Fibroblast of lung (primary cell): ENCODE results near the gene CSRNP3. TPM values are rescaled to one million over a fixed set of nuclear protein-coding genes. Genes with fewer than 3 reads are reported as not detected.

Experiments
- DNase-seq, 2 donors: peaks; one replicate each; pipeline versions ENCODE4 v3.0.0 to v3.0.0-alpha.2; 2010; ENCODE audit warnings: low read depth in 2 of 2
- H2AFZ ChIP-seq: 2 replicates; pipeline ENCODE4 v1.5.1; 2012; ENCODE audit warnings: low read length, control low read depth, inconsistent platforms
- H3K27ac ChIP-seq: 2 replicates; pipeline ENCODE4 v1.5.1; 2011; ENCODE audit warnings: low read length, control low read depth; ENCODE audit not compliant: insufficient read depth
- H3K27me3 ChIP-seq: 2 replicates; pipeline ENCODE4 v1.5.1; 2011; ENCODE audit warnings: mild to moderate bottlenecking, low read length; ENCODE audit not compliant: control insufficient read depth, insufficient read depth
- H3K36me3 ChIP-seq: 2 replicates; pipeline ENCODE4 v1.5.1; 2011; ENCODE audit warnings: low read length; ENCODE audit not compliant: control insufficient read depth, insufficient read depth
- H3K4me1 ChIP-seq: 2 replicates; pipeline ENCODE4 v1.5.1; 2011; ENCODE audit warnings: low read length; ENCODE audit not compliant: control insufficient read depth, insufficient read depth; ENCODE audit errors: extremely low read depth
- H3K4me2 ChIP-seq: 2 replicates; pipeline ENCODE4 v1.5.1; 2011; ENCODE audit warnings: low read length, control low read depth; ENCODE audit not compliant: insufficient read depth; ENCODE audit errors: extremely low read depth
- H3K4me3 ChIP-seq, 4 experiments: fragments of 200-600 bp in 1 of 4; sonication (generic) in 1 of 4; replicated peaks in 1 of 4; 2 replicates each; pipeline ENCODE4 v1.5.1; 2011 to 2016; ENCODE audit warnings: low read length in 4 of 4, low read depth in 3 of 4, mild to moderate bottlenecking in 3 of 4, control low read depth in 2 of 4, inconsistent platforms in 1 of 4, mixed read lengths in 1 of 4; ENCODE audit not compliant: insufficient read depth in 1 of 4; ENCODE audit errors: control extremely low read depth in 1 of 4
- H3K79me2 ChIP-seq: 2 replicates; pipeline ENCODE4 v1.5.1; 2012; ENCODE audit warnings: mild to moderate bottlenecking, low read length, inconsistent platforms; ENCODE audit not compliant: control insufficient read depth, insufficient read depth
- H3K9ac ChIP-seq: 2 replicates; pipeline ENCODE4 v1.5.1; 2011; ENCODE audit warnings: mild to moderate bottlenecking, low read length, control low read depth; ENCODE audit not compliant: insufficient read depth
- H3K9me3 ChIP-seq: 2 replicates; pipeline ENCODE4 v1.5.1; 2012; ENCODE audit warnings: low read depth, low read length; ENCODE audit not compliant: control insufficient read depth, insufficient read depth
- H4K20me1 ChIP-seq: 2 replicates; pipeline ENCODE4 v1.5.1; 2011; ENCODE audit warnings: low read length; ENCODE audit not compliant: control insufficient read depth, insufficient read depth; ENCODE audit errors: extremely low read depth
- CTCF ChIP-seq, 2 donors: IDR thresholded peaks in 1 of 2; conservative IDR thresholded peaks in 1 of 2; 1 replicate in 1 of 2; 2 replicates in 1 of 2; pipeline ENCODE4 v1.5.1; 2011 to 2012; ENCODE audit warnings: low read length in 2 of 2, control low read depth in 1 of 2, inconsistent platforms in 1 of 2, low read depth in 1 of 2, mild to moderate bottlenecking in 1 of 2
- EZH2 ChIP-seq: IDR thresholded peaks from 2 replicates; pipeline ENCODE4 v1.5.1; 2012; ENCODE audit warnings: low read length, control low read depth, mild to moderate bottlenecking; ENCODE audit errors: missing control alignments
- polyA plus RNA-seq, 2 donors: library from polyadenylated mRNA; depleted of rRNA in 1 of 2; stranded (reverse) in 1 of 2; unstranded in 1 of 2; fragments of >200 nt; gene quantifications; 2 replicates each; pipeline ENCODE4 v1.2.1, GENCODE V29; 2011 to 2012; ENCODE audit warnings: missing spikeins in 1 of 2
- total RNA-seq: library from RNA; depleted of rRNA; stranded (reverse); fragments of >200 nt; gene quantifications from 2 replicates; pipeline ENCODE4 v1.2.1, GENCODE V29; 2014

The CSRNP3 gene
- total and polyA plus RNA-seq, 2 donors (not counting 1 experiment from before 2014, with no cell fraction given): 0.66 to 1.1 TPM

GRCh38 chr2:165456027-165456426 lies 13.5 kb upstream of the CSRNP3 start:
- Histone ChIP-seq H2AFZ (no peak overlapping the region), H3K27me3 (no peaks in the 10 kb centered on the region), H3K9me3 (no peaks in the 10 kb centered on the region), H3K36me3 (no peaks in the 10 kb centered on the region), H3K4me3 (no peak overlapping the region), H3K9ac (no peak overlapping the region), H4K20me1 (no peaks in the 10 kb centered on the region), H3K4me1 (no peaks in the 10 kb centered on the region), H3K27ac (no peak overlapping the region), H3K79me2 (no peaks in the 10 kb centered on the region), H3K4me2 (no peak overlapping the region)
- TF ChIP-seq CTCF (conservative IDR thresholded peaks at IDR 0.05 in 1 of 2, IDR thresholded peaks at IDR 0.05 in 1 of 2; ENCODE audit: low read depth in 1 of 2, low read length in 2 of 2): no peak
- TF ChIP-seq EZH2: no peak
- DNase-seq: no peak

- no peaks in the 10 kb centered on the region for H3K27me3 ChIP-seq
- no peak overlapping the region for H3K9ac ChIP-seq
- DNase-seq: no peak
- no peak overlapping the region for H3K4me2 ChIP-seq
- no peaks in the 10 kb centered on the region for H3K9me3 ChIP-seq
- H2AFZ ChIP-seq: no peak overlapping the region
- H3K27ac ChIP-seq: no peak overlapping the region
- no peaks in the 10 kb centered on the region for H3K36me3 ChIP-seq
- H3K4me3 ChIP-seq: no peak overlapping the region
- no peaks in the 10 kb centered on the region for H3K79me2 ChIP-seq
- no peaks in the 10 kb centered on the region for H4K20me1 ChIP-seq
- no peaks in the 10 kb centered on the region for H3K4me1 ChIP-seq
- TF ChIP-seq EZH2: no peak
Measured at GRCh38 chr2:165462443-165462842, 7.1 kb upstream of the CSRNP3 start.

DNA sequence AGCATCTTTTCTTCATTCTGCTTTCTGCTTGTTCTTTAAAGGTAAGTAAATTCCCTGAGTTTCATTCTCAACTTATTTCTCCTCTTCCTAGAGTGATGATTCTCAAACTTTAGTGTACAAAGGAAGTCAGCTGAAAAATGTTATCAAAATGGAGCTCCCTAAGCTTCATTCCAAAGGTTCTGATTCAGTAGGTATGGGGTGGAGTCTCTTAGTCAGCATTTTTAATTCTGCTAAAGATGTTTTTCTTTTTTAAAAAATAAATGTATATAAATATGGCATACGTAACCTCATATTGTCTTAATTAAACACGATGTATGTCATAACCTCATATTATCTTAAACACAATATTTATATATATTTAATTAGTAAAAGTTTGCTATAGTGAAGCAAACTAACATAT lies 3.1 kb upstream of the CSRNP3 start:
- H3K4me3 ChIP-seq: no peak overlapping the region
- H3K4me2 ChIP-seq: no peak overlapping the region
- H3K27ac ChIP-seq: no peak overlapping the region
- TF ChIP-seq CTCF (conservative IDR thresholded peaks at IDR 0.05 in 1 of 2, IDR thresholded peaks at IDR 0.05 in 1 of 2; ENCODE audit: low read depth in 1 of 2, low read length in 2 of 2) (no peak), EZH2 (no peak)
- no peaks in the 10 kb centered on the region for H3K4me1 ChIP-seq
- no peak overlapping the region for H3K9ac ChIP-seq
- H3K9me3 ChIP-seq: no peaks in the 10 kb centered on the region
- no peak for DNase-seq
- no peak overlapping the region for H2AFZ ChIP-seq
- no peaks in the 10 kb centered on the region for H3K27me3 ChIP-seq
- no peaks in the 10 kb centered on the region for H4K20me1 ChIP-seq
- no peaks in the 10 kb centered on the region for H3K79me2 ChIP-seq
- no peaks in the 10 kb centered on the region for H3K36me3 ChIP-seq
